ENCODE measurements around the gene IP6K3.
A peak's percentile ranks its signal among the peaks of the same experiment; 100 is the strongest.

The IP6K3 gene

DNA sequence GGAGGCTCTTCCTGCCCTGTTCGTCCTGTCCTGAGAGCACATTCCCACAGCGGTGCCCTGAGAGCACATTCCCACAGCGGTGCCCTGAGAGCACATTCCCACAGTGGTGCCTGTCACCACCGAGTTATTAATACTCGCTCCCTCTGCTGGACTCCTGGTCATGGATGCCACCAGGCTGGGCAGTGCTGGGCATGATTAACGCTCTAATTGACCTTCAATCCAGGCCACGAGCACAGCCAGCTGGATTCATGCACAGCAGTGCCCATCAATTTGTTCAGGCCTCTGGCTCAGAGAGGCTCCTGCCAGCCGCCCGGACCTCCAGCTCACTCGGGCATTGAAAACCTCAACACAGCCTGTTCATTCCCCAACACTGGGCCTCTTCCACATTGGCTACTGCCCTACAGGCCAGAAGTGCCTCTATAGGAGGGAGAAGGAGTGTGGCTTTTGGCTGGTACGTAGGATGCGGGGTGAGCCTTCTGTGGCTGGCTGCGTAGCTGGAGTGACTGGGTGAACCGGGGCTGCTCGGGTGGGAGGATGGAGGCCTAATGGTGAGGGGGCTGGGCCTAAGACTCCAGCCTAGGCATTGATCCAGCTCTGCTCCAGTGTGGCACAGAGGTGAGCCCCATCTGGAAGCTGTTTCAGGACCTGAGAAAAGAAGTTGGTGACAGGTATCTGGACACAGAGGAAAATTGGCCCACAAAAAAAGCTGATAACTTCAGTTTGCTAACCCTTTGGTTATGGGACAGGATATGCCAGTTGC lies 9.3 kb downstream of the IP6K3 start:
- H3K27me3 ChIP-seq (ENCODE audit: insufficient read depth, low read depth, severe bottlenecking) = no peaks in the 10 kb centered on the region
- TF ChIP-seq, protein P1, sequence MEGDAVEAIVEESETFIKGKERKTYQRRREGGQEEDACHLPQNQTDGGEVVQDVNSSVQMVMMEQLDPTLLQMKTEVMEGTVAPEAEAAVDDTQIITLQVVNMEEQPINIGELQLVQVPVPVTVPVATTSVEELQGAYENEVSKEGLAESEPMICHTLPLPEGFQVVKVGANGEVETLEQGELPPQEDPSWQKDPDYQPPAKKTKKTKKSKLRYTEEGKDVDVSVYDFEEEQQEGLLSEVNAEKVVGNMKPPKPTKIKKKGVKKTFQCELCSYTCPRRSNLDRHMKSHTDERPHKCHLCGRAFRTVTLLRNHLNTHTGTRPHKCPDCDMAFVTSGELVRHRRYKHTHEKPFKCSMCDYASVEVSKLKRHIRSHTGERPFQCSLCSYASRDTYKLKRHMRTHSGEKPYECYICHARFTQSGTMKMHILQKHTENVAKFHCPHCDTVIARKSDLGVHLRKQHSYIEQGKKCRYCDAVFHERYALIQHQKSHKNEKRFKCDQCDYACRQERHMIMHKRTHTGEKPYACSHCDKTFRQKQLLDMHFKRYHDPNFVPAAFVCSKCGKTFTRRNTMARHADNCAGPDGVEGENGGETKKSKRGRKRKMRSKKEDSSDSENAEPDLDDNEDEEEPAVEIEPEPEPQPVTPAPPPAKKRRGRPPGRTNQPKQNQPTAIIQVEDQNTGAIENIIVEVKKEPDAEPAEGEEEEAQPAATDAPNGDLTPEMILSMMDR (IDR thresholded peaks at IDR 0.05; ENCODE audit: low read depth, low read length) = no peak
- H3K36me3 ChIP-seq = no peaks in the 10 kb centered on the region
- H3K27ac ChIP-seq = no peak overlapping the region
- no peak for DNase-seq
- no peaks in the 10 kb centered on the region for H3K9me3 ChIP-seq (ENCODE audit: severe bottlenecking)
- no peak overlapping the region for H3K4me3 ChIP-seq (ENCODE audit: low read depth, low read length)

DNA sequence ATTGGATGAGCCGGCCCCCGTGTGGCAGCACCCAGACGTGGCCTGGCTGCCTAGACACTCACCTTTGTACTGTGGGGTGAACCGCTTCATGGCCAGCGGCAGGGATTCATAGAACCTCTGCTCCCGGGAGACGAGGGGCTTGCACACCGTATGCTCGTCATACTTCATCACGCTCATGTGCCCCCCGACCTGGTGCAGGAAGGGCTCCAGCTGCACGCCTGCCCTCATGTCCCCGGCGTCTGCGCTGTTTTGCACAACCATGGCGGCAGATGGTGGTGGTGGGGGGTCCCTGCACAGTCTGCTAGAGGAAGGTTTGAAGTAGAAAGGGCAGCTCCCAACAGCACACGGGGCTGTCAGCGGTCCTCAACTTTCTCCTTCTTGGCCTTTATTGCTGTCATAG lies 11.5 kb downstream of the IP6K3 start:
- Histone ChIP-seq H3K27ac (no peak overlapping the region), H3K36me3 (no peaks in the 10 kb centered on the region), H3K27me3 (ENCODE audit: insufficient read depth, low read depth, severe bottlenecking) (no peaks in the 10 kb centered on the region), H3K9me3 (ENCODE audit: severe bottlenecking) (no peaks in the 10 kb centered on the region), H3K4me3 (ENCODE audit: low read depth, low read length) (no peak overlapping the region)
- TF ChIP-seq, protein P1 (IDR thresholded peaks at IDR 0.05; ENCODE audit: low read depth, low read length) = peak; percentile 34
- no peak for DNase-seq

DNA sequence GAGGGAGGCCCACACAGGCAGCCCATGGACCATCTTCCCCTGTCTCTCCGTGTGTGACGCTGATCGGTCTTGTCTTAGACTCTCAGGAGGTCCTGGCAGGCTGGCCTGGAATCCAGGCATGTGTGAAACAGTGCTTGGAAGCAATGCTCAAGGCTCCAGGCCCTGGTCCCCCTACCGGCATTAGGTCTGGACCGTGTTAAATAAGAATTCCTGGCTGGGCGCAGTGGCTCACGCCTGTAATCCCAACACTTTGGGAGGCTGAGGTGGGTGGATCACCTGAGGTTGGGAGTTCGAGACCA lies 13.0 kb downstream of the IP6K3 start:
- Histone ChIP-seq H3K36me3 (no peaks in the 10 kb centered on the region), H3K27me3 (ENCODE audit: insufficient read depth, low read depth, severe bottlenecking) (no peaks in the 10 kb centered on the region), H3K9me3 (ENCODE audit: severe bottlenecking) (no peaks in the 10 kb centered on the region), H3K27ac (no peak overlapping the region), H3K4me3 (ENCODE audit: low read depth, low read length) (no peak overlapping the region)
- TF ChIP-seq, protein P1 (IDR thresholded peaks at IDR 0.05; ENCODE audit: low read depth, low read length) = no peak
- no peak for DNase-seq

- TF ChIP-seq, protein P1 (IDR thresholded peaks at IDR 0.05; ENCODE audit: low read depth, low read length) = no peak
- no peak overlapping the region for H3K4me3 ChIP-seq (ENCODE audit: low read depth, low read length)
Measured at GRCh38 chr6:33732817-33733708, 13.6 kb downstream of the IP6K3 start.

DNA sequence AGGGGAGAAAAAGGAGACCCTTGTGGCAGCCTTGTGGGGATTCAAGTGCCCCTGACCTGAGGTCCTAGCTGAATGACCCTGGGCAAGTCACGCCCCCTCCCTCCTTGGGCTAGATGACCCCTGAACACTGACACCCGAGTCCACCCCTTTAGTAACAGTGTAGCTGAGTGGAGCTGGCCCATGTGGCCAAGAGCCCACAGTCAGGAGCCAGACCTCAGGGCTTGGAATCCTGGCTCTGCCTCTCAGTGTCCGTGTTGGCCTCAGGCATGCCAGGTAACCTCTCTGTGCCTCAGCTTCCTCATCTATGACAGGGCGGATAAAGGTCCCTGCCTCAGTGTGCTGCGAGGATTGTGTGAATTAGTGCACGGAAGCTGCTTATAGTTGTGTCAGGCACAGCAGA lies 14.3 kb downstream of the IP6K3 start:
- H3K27me3 ChIP-seq (ENCODE audit: insufficient read depth, low read depth, severe bottlenecking) = no peaks in the 10 kb centered on the region

More at GRCh38 chr6:33732817-33733708, 13.6 kb downstream of the IP6K3 start:
- no peaks in the 10 kb centered on the region for H3K9me3 ChIP-seq (ENCODE audit: severe bottlenecking)
- no peaks in the 10 kb centered on the region for H3K27me3 ChIP-seq (ENCODE audit: insufficient read depth, low read depth, severe bottlenecking)
- H3K27ac ChIP-seq = peak overlapping the region; percentile 49
- no peaks in the 10 kb centered on the region for H3K36me3 ChIP-seq
- no peak for DNase-seq

More for the DNA sequence above, 14.3 kb downstream of the IP6K3 start:
- peak overlapping the region; percentile 49 for H3K27ac ChIP-seq
- TF ChIP-seq, protein P1 (IDR thresholded peaks at IDR 0.05; ENCODE audit: low read depth, low read length) = no peak
- no peaks in the 10 kb centered on the region for H3K36me3 ChIP-seq
- H3K4me3 ChIP-seq (ENCODE audit: low read depth, low read length) = no peak overlapping the region
- no peaks in the 10 kb centered on the region for H3K9me3 ChIP-seq (ENCODE audit: severe bottlenecking)
- DNase-seq = peak; percentile 65
